ENCODE results near the gene CDHR3. TPM values are rescaled to one million over a fixed set of nuclear protein-coding genes. Genes with fewer than 3 reads are reported as not detected.

The CDHR3 gene
- total RNA-seq, 1 experiment from 2014 or later, result 3.3 TPM

- Histone ChIP-seq H2BK5ac (ENCODE audit: insufficient read length, low read length) (no peak overlapping the region), H3K79me2 (ENCODE audit: insufficient read depth, low read length) (no peaks in the 10 kb centered on the region), H3K56ac (ENCODE audit: insufficient read length, low read depth, low read length) (no peak overlapping the region), H3K4me2 (ENCODE audit: insufficient read depth, insufficient read length, low read length) (no peak overlapping the region), H3K23me2 (ENCODE audit: insufficient read length, low read depth, low read length, poor library complexity, severe bottlenecking) (no peaks in the 10 kb centered on the region), H3K79me1 (ENCODE audit: insufficient read depth, low read depth, low read length, poor library complexity, severe bottlenecking) (no peaks in the 10 kb centered on the region), H2BK120ac (ENCODE audit: low read depth, low read length, poor library complexity, severe bottlenecking) (no peak overlapping the region), H4K20me1 (ENCODE audit: control insufficient read depth, insufficient read depth, insufficient read length) (no peaks in the 10 kb centered on the region), H3K23ac (ENCODE audit: insufficient read length, low read depth, low read length) (no peak overlapping the region), H2BK20ac (ENCODE audit: low read depth, low read length, poor library complexity, severe bottlenecking) (no peak overlapping the region), H2BK15ac (ENCODE audit: low read depth, low read length) (no peak overlapping the region), H2AK5ac (ENCODE audit: insufficient read length, low read length) (no peak overlapping the region), H3K18ac (ENCODE audit: insufficient read length, low read depth, low read length) (no peak overlapping the region), H3K4me1 (ENCODE audit: insufficient read depth, low read length) (peaks cover 22% of the 10 kb centered on the region), H3K9ac (ENCODE audit: extremely low read depth, insufficient read length, low read length) (no peak overlapping the region), H2BK12ac (ENCODE audit: insufficient read length, low read depth, low read length) (no peak overlapping the region), H3K4ac (ENCODE audit: low read depth, low read length) (no peak overlapping the region), H3K14ac (ENCODE audit: insufficient read depth, low read length) (no peak overlapping the region), H3K27me3 (ENCODE audit: insufficient read depth, low read length) (no peaks in the 10 kb centered on the region), H4K8ac (replicated peaks; ENCODE audit: insufficient read length, low read depth, low read length) (no peak overlapping the region), H3K9me3 (ENCODE audit: control insufficient read depth, low read depth, low read length) (no peaks in the 10 kb centered on the region), H2AFZ (ENCODE audit: low read length) (no peak overlapping the region), H4K91ac (ENCODE audit: insufficient read length, low read depth, low read length) (no peak overlapping the region), H3K27ac (ENCODE audit: insufficient read length, low read depth, low read length) (no peak overlapping the region), H4K5ac (ENCODE audit: insufficient read length, low read depth, low read length) (no peak overlapping the region), H3T11ph (ENCODE audit: low read length) (no peak overlapping the region)
- H3K9me3 Mint-ChIP-seq, result no peaks in the 10 kb centered on the region
- peaks cover 63 to 68% of the 10 kb centered on the region in 2 experiments for H3K4me1 Mint-ChIP-seq
- TF ChIP-seq CTCF (conservative IDR thresholded peaks at IDR 0.05), result no peak
- no peak for DNase-seq
- peaks cover 2% of the 10 kb centered on the region; the same call in 1 of the 2 replicates for H3K27me3 Mint-ChIP-seq (ENCODE audit: low read depth)
- peak overlapping the region in 1 of 2 experiments; percentile 27; a peak in 1 of 5 replicates for H3K4me3 Mint-ChIP-seq
- H3K36me3 Mint-ChIP-seq (ENCODE audit: insufficient read depth in 1 of 3, low read depth in 3 of 3), result no peaks in the 10 kb centered on the region
- H3K27ac Mint-ChIP-seq, result peak overlapping the region in 1 of 3 experiments; percentile 87; a peak in 3 of 7 replicates
Measured at GRCh38 chr7:105989686-105990085, 26.6 kb downstream of the CDHR3 start.

Measured in H9 (cell line).